Upper lobe of left lung (tissue), 4 donors: ENCODE results near the gene NRXN3.

Experiments used
- CTCF ChIP-seq, 6 experiments: fragments of 450-650 bp in 4 of 6; fragments of 200-600 bp in 2 of 6; sonication (generic) in 2 of 6; IDR thresholded peaks; one replicate each; pipeline ENCODE4 v1.5.1; 2016 to 2019; ENCODE audit warnings: antibody characterized with exemption in 6 of 6
- POLR2A ChIP-seq, 4 donors: fragments of 450-650 bp; IDR thresholded peaks; one replicate each; pipeline ENCODE4 v1.5.1; 2016 to 2017; ENCODE audit warnings: antibody characterized with exemption in 4 of 4, mild to moderate bottlenecking in 2 of 4

GRCh38 chr14:79248771-79249170 is 1078.6 kb downstream of the NRXN3 start:
- TF ChIP-seq POLR2A (IDR thresholded peaks at IDR 0.05) = no peak
- no peak for TF ChIP-seq CTCF (IDR thresholded peaks at IDR 0.05)
